Frontal cortex (tissue), 4 donors: ENCODE data around the gene TPRG1. TPM values are rescaled to one million over a fixed set of nuclear protein-coding genes. Genes with fewer than 3 reads are reported as not detected.

Source experiments
- DNase-seq, 2 donors: peaks; one replicate each; pipeline ENCODE4 v3.0.0; 2012; ENCODE audit warnings: low spot score in 2 of 2
- FAIRE-seq: peaks from 2 replicates; lab custom pipeline; 2012; peaks lifted over from hg19 to GRCh38; lab: Jason Lieb, UNC
- total RNA-seq: library from RNA; depleted of rRNA; stranded (reverse); fragments of >200 nt; gene quantifications from one replicate; pipeline ENCODE4 v1.2.3, GENCODE V29; 2014
- donor health status: control.
- donor health status: control.
- donor health status: control.

The TPRG1 gene
- total RNA-seq, 1 donor from 2014 or later: 1.2 TPM

GRCh38 chr3:189222927-189223636 lies 51.3 kb downstream of the TPRG1 start:
- FAIRE-seq (no peak), DNase-seq (no peak)

GRCh38 chr3:189225431-189225830 lies 53.7 kb downstream of the TPRG1 start:
- FAIRE-seq (no peak), DNase-seq (no peak)

GRCh38 chr3:189227249-189227648 lies 55.5 kb downstream of the TPRG1 start:
- FAIRE-seq: no peak
- no peak for DNase-seq

- DNase-seq (no peak), FAIRE-seq (no peak)
Measured at GRCh38 chr3:189229196-189229828, 57.5 kb downstream of the TPRG1 start.

- DNase-seq: no peak
Measured at GRCh38 chr3:189232790-189233189, 61.0 kb downstream of the TPRG1 start.

GRCh38 chr3:189233225-189233858 lies 61.6 kb downstream of the TPRG1 start:
- DNase-seq (peak; percentile 9 to 40), FAIRE-seq (no peak)

More at GRCh38 chr3:189232790-189233189, 61.0 kb downstream of the TPRG1 start:
- FAIRE-seq: no peak

- no peak for DNase-seq
- FAIRE-seq: no peak
Measured at GRCh38 chr3:189235214-189235613, 63.4 kb downstream of the TPRG1 start.

- DNase-seq (no peak), FAIRE-seq (no peak)
Measured at GRCh38 chr3:189236352-189236751, 64.6 kb downstream of the TPRG1 start.

GRCh38 chr3:189237526-189237925 lies 65.8 kb downstream of the TPRG1 start:
- no peak for DNase-seq
- no peak for FAIRE-seq

- FAIRE-seq (no peak), DNase-seq (no peak)
Measured at GRCh38 chr3:189238071-189238470, 66.3 kb downstream of the TPRG1 start.

- no peak for DNase-seq
- FAIRE-seq: no peak
Measured at GRCh38 chr3:189239616-189240015, 67.8 kb downstream of the TPRG1 start.

GRCh38 chr3:189249987-189250386 lies 78.2 kb downstream of the TPRG1 start:
- no peak for FAIRE-seq
- DNase-seq: no peak

GRCh38 chr3:189258261-189258660 lies 86.5 kb downstream of the TPRG1 start:
- DNase-seq: no peak

GRCh38 chr3:189260556-189261493 lies 89.1 kb downstream of the TPRG1 start:
- FAIRE-seq (no peak), DNase-seq (no peak)

More at GRCh38 chr3:189258261-189258660, 86.5 kb downstream of the TPRG1 start:
- FAIRE-seq: no peak

- DNase-seq (no peak), FAIRE-seq (no peak)
Measured at GRCh38 chr3:189262746-189263145, 91.0 kb downstream of the TPRG1 start.

GRCh38 chr3:189267981-189268613 lies 96.3 kb downstream of the TPRG1 start:
- no peak for DNase-seq
- FAIRE-seq: no peak

- no peak for FAIRE-seq
Measured at GRCh38 chr3:189269365-189269764, 97.6 kb downstream of the TPRG1 start.

GRCh38 chr3:189270248-189270832 lies 98.6 kb downstream of the TPRG1 start:
- DNase-seq (no peak), FAIRE-seq (no peak)

More at GRCh38 chr3:189269365-189269764, 97.6 kb downstream of the TPRG1 start:
- no peak for DNase-seq

- DNase-seq (no peak), FAIRE-seq (no peak)
Measured at GRCh38 chr3:189272500-189273119, 100.8 kb downstream of the TPRG1 start.
